Gastrocnemius medialis (tissue), 4 donors: ENCODE results near the gene SATB2. TPM values are rescaled to one million over a fixed set of nuclear protein-coding genes. Genes with fewer than 3 reads are reported as not detected.

Source experiments
- ATAC-seq, 2 donors: fragments of 150-250 bp; one replicate each; pipeline ENCODE4 v1.9.1; 2016
- DNase-seq, 2 donors: peaks; one replicate each; pipeline ENCODE4 v3.0.0-alpha.2; 2019
- H3K27ac ChIP-seq, 4 donors: fragments of 200-600 bp; sonication (generic); 1 replicate in 1 of 4; 2 replicates in 3 of 4; pipeline ENCODE4 v1.5.1; 2016 to 2018; ENCODE audit warnings: mild to moderate bottlenecking in 2 of 4, moderate library complexity in 1 of 4
- H3K27me3 ChIP-seq, 3 donors: fragments of 200-600 bp; sonication (generic) in 2 of 3; 1 replicate in 1 of 3; 2 replicates in 2 of 3; pipeline versions ENCODE4 v1.5.1 to v1.6.0; 2016 to 2019; ENCODE audit warnings: mild to moderate bottlenecking in 1 of 3, moderate library complexity in 1 of 3
- H3K36me3 ChIP-seq, 2 donors: fragments of 200-600 bp; sonication (generic) in 1 of 2; one replicate each; pipeline ENCODE4 v1.5.1; 2017 to 2018
- H3K4me1 ChIP-seq, 2 donors: fragments of 200-600 bp; sonication (generic) in 1 of 2; one replicate each; pipeline ENCODE4 v1.5.1; 2016 to 2017; ENCODE audit warnings: mild to moderate bottlenecking in 2 of 2
- H3K4me3 ChIP-seq, 4 donors: fragments of 200-600 bp; sonication (generic) in 3 of 4; 1 replicate in 1 of 4; 2 replicates in 3 of 4; pipeline ENCODE4 v1.5.1; 2016 to 2019; ENCODE audit warnings: mild to moderate bottlenecking in 2 of 4
- H3K9me3 ChIP-seq, 3 donors: fragments of 200-600 bp; sonication (generic) in 2 of 3; 1 replicate in 1 of 3; 2 replicates in 2 of 3; pipeline ENCODE4 v1.5.1; 2016 to 2019
- POLR2A ChIP-seq, 2 donors: fragments of 450-650 bp; IDR thresholded peaks; one replicate each; pipeline ENCODE4 v1.6.1; 2017; ENCODE audit warnings: antibody characterized with exemption in 2 of 2, mild to moderate bottlenecking in 2 of 2, moderate library complexity in 2 of 2
- in situ Hi-C, 4 donors: fragments of 200-750 bp; cut with MboI; loops; one replicate each; pipeline versions ENCODE4 v1.15.0 to v1.8.0; 2017; ENCODE audit warnings: low sequenced_read_pairs in 4 of 4
- intact Hi-C: fragments of 100-400 bp; cut with DNase I; formaldehyde crosslinking; loops from one replicate; pipeline ENCODE4 v1.15.1; 2023; ENCODE audit warnings: low total_unique reads
- total RNA-seq, 4 donors: library from RNA; depleted of rRNA; stranded (reverse); fragments of >200 nt; gene quantifications; one replicate each; pipeline versions ENCODE4 v1.1.0 to v1.2.3, GENCODE V29; 2016
- TF ChIP-seq, protein P1 (sequence below), 5 experiments: fragments of 450-650 bp in 3 of 5; fragments of 200-600 bp in 2 of 5; sonication (generic) in 2 of 5; IDR thresholded peaks in 4 of 5; conservative IDR thresholded peaks in 1 of 5; 1 replicate in 4 of 5; 2 replicates in 1 of 5; pipeline ENCODE4 v1.5.1; 2016 to 2019; ENCODE audit warnings: antibody characterized with exemption in 5 of 5, mild to moderate bottlenecking in 3 of 5, moderate library complexity in 3 of 5

The SATB2 gene
- total RNA-seq, 4 donors from 2014 or later, result 2.0 to 6.4 (median 4.5) TPM

- Histone ChIP-seq H3K27me3 (no peaks in the 10 kb centered on the region), H3K27ac (no peak overlapping the region), H3K9me3 (no peaks in the 10 kb centered on the region), H3K4me1 (no peaks in the 10 kb centered on the region), H3K4me3 (no peak overlapping the region), H3K36me3 (no peaks in the 10 kb centered on the region)
- in situ Hi-C loops (no loop called here), intact Hi-C loops (no loop called here)
- ATAC-seq (no peak), DNase-seq (no peak)
- no peak for TF ChIP-seq POLR2A (IDR thresholded peaks at IDR 0.05)
These were observed 236.8 kb downstream of the SATB2 start for GRCh38 chr2:199220920-199221319.

DNA sequence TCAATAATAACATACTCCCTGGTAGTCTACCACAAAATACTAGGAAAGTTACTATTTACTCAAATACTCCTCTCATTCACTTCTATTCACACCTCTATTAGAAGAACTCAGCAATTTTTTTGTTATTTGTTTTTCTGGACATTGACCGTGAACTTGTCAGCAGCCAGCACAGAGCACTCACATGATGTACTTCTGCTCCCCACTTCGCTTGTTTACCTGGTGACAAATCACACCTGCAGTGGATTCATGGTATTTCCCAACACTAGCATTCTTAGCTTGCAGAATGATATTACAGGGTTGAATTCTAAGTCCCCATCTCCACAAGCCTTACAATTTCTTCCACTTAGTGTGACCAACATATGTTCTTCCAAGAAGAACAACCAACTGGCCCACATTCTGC, 238.2 kb downstream of the SATB2 start:
- Histone ChIP-seq H3K4me3 (no peak overlapping the region), H3K27ac (no peak overlapping the region), H3K4me1 (no peaks in the 10 kb centered on the region), H3K27me3 (no peaks in the 10 kb centered on the region), H3K9me3 (no peaks in the 10 kb centered on the region), H3K36me3 (no peaks in the 10 kb centered on the region)
- TF ChIP-seq, protein P1, sequence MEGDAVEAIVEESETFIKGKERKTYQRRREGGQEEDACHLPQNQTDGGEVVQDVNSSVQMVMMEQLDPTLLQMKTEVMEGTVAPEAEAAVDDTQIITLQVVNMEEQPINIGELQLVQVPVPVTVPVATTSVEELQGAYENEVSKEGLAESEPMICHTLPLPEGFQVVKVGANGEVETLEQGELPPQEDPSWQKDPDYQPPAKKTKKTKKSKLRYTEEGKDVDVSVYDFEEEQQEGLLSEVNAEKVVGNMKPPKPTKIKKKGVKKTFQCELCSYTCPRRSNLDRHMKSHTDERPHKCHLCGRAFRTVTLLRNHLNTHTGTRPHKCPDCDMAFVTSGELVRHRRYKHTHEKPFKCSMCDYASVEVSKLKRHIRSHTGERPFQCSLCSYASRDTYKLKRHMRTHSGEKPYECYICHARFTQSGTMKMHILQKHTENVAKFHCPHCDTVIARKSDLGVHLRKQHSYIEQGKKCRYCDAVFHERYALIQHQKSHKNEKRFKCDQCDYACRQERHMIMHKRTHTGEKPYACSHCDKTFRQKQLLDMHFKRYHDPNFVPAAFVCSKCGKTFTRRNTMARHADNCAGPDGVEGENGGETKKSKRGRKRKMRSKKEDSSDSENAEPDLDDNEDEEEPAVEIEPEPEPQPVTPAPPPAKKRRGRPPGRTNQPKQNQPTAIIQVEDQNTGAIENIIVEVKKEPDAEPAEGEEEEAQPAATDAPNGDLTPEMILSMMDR (IDR thresholded peaks at IDR 0.05 in 4 of 5, conservative IDR thresholded peaks at IDR 0.05 in 1 of 5), result no peak
- TF ChIP-seq POLR2A (IDR thresholded peaks at IDR 0.05), result no peak
- in situ Hi-C loops (no loop called here), intact Hi-C loops (no loop called here)
- ATAC-seq, result no peak
- DNase-seq, result no peak
